GM12801 (cell line): ENCODE measurements around the gene CELF2.

ENCODE experiments used
- CTCF ChIP-seq: IDR thresholded peaks from one replicate; pipeline ENCODE4 v1.5.1; 2011; ENCODE audit warnings: control low read depth; ENCODE audit not compliant: insufficient read length; ENCODE audit errors: extremely low read depth

The CELF2 gene

DNA sequence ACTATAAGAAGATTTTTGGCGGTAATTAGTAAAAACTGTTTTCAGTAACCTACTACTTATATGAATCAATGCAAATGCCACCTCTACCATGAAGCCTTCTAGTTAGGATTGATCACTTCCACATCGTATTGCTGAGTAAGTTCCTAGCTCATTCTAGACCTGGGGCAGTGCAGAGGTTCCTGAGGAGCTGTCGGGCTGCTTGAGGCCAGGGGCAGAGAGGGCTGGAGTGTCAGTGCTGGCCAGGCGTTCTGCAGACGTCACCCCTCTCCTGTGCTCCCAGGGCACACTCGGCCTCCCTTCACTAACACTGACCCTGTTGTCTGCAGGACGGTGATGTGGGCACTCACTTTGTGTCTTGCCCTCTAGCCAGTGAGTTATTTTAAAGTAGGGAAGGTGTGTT, 275.7 kb downstream of the CELF2 start:
- no peak for TF ChIP-seq CTCF

GRCh38 chr10:11294831-11295450, 277.3 kb downstream of the CELF2 start:
- TF ChIP-seq CTCF: no peak

DNA sequence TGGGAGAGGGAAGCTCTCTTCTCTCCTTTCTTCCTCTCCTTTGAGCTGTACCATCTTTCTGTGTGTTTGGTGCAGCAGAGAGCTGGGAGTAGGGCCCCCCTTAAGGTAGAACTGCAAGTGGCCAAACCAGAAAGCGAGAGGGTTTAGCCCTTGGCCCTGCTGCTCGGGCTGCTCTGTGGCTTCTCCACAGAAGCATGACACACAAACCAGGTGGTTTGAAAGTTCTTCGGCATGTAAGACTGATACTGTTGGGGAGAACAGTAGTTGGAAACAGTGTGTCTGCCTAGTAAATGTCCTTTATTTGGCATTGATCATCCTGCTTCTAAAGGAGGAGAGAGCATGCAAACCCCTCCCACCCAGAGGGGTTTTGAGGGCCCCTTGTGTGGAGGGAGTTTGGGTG, 277.8 kb downstream of the CELF2 start:
- no peak for TF ChIP-seq CTCF

DNA sequence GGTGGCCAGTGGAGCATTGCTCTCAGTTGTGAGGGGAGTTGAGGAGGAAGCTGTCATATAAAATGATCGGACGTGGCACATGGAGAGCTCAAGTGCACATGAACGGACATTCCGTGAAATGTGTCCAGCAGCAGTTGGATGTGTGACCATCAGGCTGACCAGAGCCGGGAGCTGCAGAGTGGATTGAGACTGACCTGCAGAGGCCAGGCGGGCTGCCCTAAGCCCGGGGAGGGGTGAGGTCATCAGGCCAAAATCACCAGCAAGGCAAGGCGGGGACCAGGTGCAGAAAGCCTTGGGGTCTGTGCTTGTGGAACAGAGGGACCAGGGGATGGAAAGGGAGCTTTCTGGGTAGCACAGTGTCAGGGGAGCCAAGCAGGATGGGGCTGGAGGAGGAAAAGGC, 279.5 kb downstream of the CELF2 start:
- no peak for TF ChIP-seq CTCF

DNA sequence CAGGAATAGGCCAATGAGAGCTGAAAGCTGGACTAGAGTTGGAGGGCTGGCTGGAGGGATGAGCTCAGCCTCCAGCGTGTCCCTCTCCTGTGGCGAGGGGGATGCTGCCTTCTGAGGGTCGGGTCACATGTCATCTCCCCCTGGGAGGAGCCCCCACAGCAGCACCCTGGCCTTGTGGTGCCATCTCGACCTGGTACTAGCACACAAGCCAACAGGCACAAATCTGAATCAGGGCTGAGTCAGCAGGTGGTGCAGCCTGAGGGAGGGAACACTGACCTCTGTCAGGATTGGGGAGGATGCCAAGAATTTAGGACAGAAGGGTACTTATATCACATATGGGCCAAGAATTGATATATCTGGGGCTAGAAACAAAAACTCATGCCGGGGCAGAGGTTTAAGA, 280.4 kb downstream of the CELF2 start:
- no peak for TF ChIP-seq CTCF

DNA sequence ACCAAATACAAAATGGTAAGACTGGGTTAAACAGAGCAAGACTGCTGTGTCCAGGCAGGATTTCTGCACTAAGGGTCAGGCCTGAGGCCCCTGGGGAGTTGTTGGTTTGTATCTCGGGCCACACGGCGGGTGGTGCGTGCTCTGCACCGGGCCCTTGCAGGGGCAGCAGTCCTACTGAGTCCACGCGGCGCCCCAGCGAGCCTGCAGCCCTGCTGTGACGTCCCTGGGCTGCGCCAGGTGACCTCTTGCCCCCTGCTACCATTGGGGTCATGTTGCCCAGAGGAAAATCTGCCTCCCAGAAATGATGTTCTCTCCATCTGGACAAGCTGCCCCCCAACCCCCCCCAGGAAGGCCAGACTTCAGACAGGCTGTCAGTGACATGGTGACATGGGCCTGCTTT, 281.5 kb downstream of the CELF2 start:
- no peak for TF ChIP-seq CTCF

DNA sequence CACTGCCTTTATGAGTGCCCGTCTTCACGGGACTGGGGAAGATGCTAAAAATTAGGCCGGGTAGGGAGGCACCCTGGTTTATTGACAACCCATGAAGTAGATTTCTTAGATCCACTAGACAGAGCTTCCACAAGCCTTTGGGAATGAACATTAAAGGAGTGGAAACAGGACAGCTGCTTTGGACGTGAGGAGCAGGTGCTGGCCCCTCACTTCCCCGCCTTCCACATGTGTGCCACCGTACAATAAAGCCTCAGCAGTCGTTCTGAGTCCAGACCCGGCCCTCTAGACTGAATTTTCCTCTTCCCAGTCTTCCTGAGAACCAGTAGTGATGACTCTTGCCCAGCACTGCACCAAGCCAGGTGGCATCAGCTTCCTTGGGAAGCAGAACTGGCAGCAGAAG, 282.4 kb downstream of the CELF2 start:
- no peak for TF ChIP-seq CTCF
